Activated CD4-positive, alpha-beta T cell treated with anti-CD3 and anti-CD28 coated beads, Interleukin-2, amount 50 U/mL, for 1 hour (primary cell): Measurements from ENCODE around the gene XXYLT1.
"Not testable (repeated sequence)": the region's sequence is repeated elsewhere in the genome, so short reads cannot be mapped to it uniquely, and the experiment has no call there.

ENCODE experiments used
- DNase-seq: peaks from one replicate; pipeline ENCODE4 v3.0.0-alpha.2; 2020

XXYLT1 gene

GRCh38 chr3:195249858-195250464 is 21.0 kb downstream of the XXYLT1 start:
- no peak for DNase-seq

- no peak for DNase-seq
These were observed 21.7 kb downstream of the XXYLT1 start for GRCh38 chr3:195249057-195249770.

- DNase-seq: no peak
These were observed 22.7 kb downstream of the XXYLT1 start for GRCh38 chr3:195248281-195248680.

GRCh38 chr3:195247863-195248189 is 23.1 kb downstream of the XXYLT1 start:
- no peak for DNase-seq

GRCh38 chr3:195247086-195247862 is 23.7 kb downstream of the XXYLT1 start:
- no peak for DNase-seq

- DNase-seq: no peak
These were observed 24.4 kb downstream of the XXYLT1 start for GRCh38 chr3:195246581-195246995.

- no peak for DNase-seq
These were observed 25.4 kb downstream of the XXYLT1 start for GRCh38 chr3:195245531-195245951.

- DNase-seq: no peak
These were observed 29.2 kb downstream of the XXYLT1 start for GRCh38 chr3:195241592-195242355.

GRCh38 chr3:195240939-195241338 is 30.0 kb downstream of the XXYLT1 start:
- DNase-seq: no peak

GRCh38 chr3:195240171-195240701 is 30.7 kb downstream of the XXYLT1 start:
- DNase-seq: no peak

- DNase-seq: no peak
These were observed 31.8 kb downstream of the XXYLT1 start for GRCh38 chr3:195239121-195239520.

GRCh38 chr3:195238586-195239118 is 32.3 kb downstream of the XXYLT1 start:
- DNase-seq: no peak

GRCh38 chr3:195238081-195238571 is 32.8 kb downstream of the XXYLT1 start:
- no peak for DNase-seq

GRCh38 chr3:195236801-195237570 is 34.0 kb downstream of the XXYLT1 start:
- DNase-seq: no peak

- DNase-seq: no peak
These were observed 34.7 kb downstream of the XXYLT1 start for GRCh38 chr3:195236076-195236798.

GRCh38 chr3:195230244-195230643 is 40.7 kb downstream of the XXYLT1 start:
- no peak for DNase-seq

GRCh38 chr3:195228886-195229285 is 42.1 kb downstream of the XXYLT1 start:
- DNase-seq: not testable (repeated sequence)

GRCh38 chr3:195227871-195228270 is 43.1 kb downstream of the XXYLT1 start:
- DNase-seq: no peak

- no peak for DNase-seq
These were observed 44.0 kb downstream of the XXYLT1 start for GRCh38 chr3:195226900-195227447.

GRCh38 chr3:195226445-195226844 is 44.5 kb downstream of the XXYLT1 start:
- DNase-seq: no peak
